GM21619 (cell line): ENCODE data around the gene HBG1.
"Not testable (repeated sequence)": the region's sequence is repeated elsewhere in the genome, so short reads cannot be mapped to it uniquely, and the experiment has no call there.

Source experiments
- ATAC-seq: cut with Tn5 transposase; IDR thresholded peaks from one replicate; pipeline ENCODE4 v1.9.1; 2021; ENCODE audit not compliant: unreplicated experiment

Gene HBG1

DNA sequence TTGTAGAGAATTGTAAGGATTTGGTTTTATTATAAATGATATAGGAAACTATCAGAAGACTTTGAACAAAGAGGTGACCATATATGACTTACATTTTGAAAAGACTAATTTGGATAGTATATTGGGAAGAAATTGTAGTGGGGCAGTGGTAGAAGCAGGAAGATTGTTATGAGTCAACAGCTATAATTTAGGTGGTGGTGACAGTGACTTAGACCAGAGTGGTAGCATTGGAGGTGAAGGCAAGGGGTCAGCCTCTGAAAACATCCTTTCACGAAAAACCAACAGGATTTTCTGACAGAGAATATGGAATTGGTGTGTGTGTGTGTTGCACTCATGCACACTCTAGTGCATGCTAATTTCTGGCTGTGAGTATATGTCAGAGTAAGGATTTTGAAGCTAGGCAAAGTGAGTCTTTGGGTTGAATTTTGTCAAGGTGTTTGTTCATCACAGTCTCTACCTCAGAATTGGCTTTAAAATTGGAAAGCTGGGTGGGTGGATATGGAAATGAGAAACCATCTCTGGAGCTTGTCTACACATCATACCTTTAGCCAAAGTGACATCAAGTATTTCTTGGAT, 28.2 kb upstream of the HBG1 start:
- peak; percentile 47 for ATAC-seq

DNA sequence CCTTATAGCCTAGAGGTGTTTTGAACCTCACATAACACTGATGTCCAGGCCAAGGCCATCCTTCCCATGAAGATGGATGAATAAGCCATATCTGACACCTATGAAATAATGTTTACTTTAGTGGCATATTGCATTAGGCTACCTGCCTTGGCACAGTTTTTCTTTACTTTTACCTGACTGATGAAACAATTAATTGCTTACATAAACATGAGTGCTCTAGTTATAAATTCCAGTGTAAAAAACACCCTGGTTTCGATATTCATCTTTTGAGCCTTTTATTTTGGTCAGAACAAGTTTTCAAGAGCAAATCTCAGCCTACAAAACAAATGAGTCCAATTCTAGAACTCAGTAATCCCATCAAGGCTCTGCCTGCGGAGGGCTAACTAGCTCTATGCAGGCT, 27.0 kb upstream of the HBG1 start:
- ATAC-seq = no peak

DNA sequence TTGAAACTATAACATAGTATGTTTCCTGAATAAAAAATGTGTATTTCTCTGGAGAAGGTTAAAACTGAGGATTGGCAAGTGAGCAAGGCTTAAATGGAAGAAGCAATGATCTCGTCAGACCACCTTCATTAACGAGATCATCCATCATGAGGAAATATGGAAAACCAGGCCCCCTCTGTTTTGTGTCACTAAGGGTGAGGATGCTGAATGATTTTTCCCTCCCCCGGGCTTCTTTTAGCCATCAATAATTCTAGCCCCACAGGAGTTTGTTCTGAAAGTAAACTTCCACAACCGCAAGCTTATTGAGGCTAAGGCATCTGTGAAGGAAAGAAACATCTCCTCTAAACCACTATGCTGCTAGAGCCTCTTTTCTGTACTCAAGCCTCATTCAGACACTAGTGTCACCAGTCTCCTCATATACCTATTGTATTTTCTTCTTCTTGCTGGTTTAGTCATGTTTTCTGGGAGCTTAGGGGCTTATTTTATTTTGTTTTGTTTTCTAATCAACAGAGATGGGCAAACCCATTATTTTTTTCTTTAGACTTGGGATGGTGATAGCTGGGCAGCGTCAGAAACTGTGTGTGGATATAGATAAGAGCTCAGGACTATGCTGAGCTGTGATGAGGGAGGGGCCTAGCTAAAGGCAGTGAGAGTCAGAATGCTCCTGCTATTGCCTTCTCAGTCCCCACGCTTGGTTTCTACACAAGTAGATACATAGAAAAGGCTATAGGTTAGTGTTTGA, 25.9 kb upstream of the HBG1 start:
- ATAC-seq = no peak

DNA sequence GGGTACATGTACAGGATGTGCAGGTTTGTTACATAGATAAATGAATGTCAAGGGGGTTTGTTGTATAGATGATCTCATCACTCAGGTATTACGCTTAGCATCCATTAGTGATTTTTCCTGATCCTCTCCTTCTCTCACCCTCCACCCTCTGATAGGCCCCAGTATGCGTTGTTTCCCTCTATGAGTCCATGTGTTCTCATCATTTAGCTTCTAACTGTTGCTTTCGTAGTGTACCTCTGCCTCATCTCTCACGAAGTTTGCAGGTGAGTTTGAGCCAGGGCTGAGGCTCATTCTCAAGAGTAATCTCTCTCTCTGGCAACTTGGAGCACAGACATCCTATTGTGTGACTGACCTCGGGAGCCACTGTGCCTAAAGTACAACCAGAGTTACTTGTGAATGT, 24.7 kb upstream of the HBG1 start:
- ATAC-seq = no peak

GRCh38 chr11:5272395-5273017, 22.8 kb upstream of the HBG1 start:
- no peak for ATAC-seq

- ATAC-seq = no peak
Observed at GRCh38 chr11:5269715-5270147, 20.1 kb upstream of the HBG1 start, which contains the start of gene HBE1. Gene HBE1 (minus strand): TSS chr11:5269945. CDS start chr11:5269890, 55 bp downstream.

GRCh38 chr11:5267033-5267563, 17.4 kb upstream of the HBG1 start:
- no peak for ATAC-seq

DNA sequence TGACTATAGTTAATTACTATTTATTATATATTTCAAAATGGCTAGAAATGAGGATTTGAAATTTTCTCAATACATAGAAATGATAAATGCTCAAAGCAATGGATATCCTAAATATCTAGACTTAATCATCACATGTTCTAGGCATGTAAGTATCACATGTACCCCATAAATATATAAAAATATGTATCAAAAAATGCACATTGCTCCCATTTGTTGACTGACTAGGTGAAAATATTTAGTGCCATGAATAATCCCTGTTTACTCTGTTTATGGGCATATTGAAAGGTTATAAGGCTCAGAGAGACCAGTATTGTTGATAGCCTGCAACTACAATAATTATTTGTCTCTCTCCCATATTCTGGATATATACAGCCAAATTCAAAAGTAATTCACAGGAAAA, 17.0 kb upstream of the HBG1 start:
- ATAC-seq = no peak

GRCh38 chr11:5265832-5266231, 16.2 kb upstream of the HBG1 start:
- no peak for ATAC-seq

DNA sequence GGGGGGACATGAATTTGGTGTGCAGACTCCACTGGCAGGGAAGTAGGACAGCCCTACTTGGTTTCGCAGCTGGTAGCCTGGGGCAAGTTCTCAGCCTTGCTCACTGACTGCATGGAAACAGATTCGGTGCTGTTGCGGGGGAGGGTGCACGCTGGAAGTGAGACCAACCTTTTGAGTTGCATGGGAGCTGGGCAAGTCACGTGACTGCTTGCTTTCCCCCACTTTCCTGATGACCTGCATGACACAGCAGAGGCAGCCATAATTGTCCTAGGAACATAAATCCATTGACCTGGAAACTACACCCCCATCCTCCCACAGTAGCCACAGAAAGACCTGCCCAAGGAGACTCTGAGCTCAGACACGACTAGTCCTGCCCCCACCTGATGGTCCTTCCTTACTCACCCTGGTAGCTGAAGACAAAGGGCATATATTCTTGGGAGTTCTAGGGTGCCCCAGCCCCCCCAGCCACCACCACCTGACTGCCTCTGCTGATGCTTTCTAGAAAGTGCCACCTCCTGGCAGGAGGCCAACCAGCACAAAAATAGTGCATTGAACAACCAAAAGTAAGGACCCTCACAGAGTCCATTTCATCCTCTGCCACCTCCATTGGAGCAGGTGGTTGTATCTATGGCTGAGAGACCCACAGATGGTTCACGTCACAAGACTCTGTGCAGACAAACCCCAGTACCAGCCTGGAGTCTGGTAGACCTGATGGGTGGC, 9.0 kb upstream of the HBG1 start:
- no peak for ATAC-seq

DNA sequence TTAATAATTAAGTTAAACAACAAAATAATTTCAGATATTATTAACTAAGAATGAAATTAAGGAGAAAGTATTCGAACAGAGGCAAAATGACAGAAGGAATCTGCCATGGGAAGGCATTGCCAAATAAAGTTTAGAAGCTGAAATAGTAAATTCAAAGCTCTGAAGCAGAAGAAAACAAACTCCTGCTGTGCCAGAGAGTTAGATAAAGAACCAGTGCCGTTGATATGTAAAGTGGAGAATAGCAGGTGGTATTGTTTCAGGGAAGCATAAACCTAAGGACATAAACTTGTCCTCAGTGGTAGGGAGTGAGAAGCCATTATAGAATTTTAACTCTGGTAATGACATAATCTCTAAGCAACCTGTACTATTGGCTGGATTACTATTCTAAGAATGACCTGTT, 7.6 kb upstream of the HBG1 start:
- ATAC-seq = no peak

DNA sequence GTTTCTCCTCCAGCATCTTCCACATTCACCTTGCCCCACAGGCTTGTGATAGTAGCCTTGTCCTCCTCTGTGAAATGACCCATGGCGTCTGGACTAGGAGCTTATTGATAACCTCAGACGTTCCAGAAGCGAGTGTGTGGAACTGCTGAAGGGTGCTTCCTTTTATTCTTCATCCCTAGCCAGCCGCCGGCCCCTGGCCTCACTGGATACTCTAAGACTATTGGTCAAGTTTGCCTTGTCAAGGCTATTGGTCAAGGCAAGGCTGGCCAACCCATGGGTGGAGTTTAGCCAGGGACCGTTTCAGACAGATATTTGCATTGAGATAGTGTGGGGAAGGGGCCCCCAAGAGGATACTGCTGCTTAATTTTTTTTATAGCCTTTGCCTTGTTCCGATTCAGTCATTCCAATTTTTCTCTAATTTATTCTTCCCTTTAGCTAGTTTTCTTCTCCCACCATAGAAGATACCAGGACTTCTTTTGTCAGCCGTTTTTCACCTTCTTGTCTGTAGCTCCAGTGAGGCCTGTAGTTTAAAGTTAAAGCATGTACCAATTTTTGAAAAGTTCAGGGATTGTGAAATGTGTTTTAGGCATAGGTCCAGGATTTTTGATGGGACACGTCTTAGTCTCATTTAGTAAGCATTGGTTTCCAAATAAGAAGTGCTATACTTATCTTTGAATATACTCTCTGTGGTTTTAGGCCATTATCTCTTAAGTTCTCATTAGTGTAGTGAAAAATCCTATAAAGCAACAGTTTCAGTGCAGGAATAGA, 5.2 kb upstream of the HBG1 start, which contains the start of gene HBG2:
Gene HBG2, minus strand, starts transcription at position 136 of the 768 bp plus-strand sequence. Its CDS starts 53 bp downstream, at position 83.
- not testable (repeated sequence) for ATAC-seq

GRCh38 chr11:5254023-5254422, 4.4 kb upstream of the HBG1 start:
- ATAC-seq = not testable (repeated sequence)

GRCh38 chr11:5253440-5253839, 3.8 kb upstream of the HBG1 start:
- not testable (repeated sequence) for ATAC-seq

- ATAC-seq = no peak
Observed at GRCh38 chr11:5252919-5253265, 3.2 kb upstream of the HBG1 start.

GRCh38 chr11:5252192-5252918, 2.7 kb upstream of the HBG1 start:
- no peak for ATAC-seq

DNA sequence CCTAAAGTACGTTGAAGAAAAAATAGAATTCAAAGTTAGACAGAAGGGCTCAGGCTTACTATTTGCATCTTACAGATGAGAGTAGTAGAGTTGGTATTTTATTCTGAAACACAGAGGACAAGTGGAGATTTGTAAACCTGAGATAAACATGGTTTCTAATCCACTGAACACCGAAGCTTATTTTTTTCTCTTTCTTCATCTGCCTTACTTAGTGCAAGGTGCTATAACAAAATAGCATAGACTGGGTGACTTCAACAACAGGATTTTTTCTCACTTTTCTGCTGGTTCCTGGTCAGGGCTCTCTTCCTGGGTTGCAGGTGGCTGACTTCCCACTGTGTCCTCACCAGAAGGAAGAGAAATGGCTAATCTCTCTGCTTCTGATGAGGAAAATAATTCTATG, 2.1 kb upstream of the HBG1 start:
- no peak for ATAC-seq

- no peak for ATAC-seq
Observed at GRCh38 chr11:5250543-5251204, 1.0 kb upstream of the HBG1 start.

DNA sequence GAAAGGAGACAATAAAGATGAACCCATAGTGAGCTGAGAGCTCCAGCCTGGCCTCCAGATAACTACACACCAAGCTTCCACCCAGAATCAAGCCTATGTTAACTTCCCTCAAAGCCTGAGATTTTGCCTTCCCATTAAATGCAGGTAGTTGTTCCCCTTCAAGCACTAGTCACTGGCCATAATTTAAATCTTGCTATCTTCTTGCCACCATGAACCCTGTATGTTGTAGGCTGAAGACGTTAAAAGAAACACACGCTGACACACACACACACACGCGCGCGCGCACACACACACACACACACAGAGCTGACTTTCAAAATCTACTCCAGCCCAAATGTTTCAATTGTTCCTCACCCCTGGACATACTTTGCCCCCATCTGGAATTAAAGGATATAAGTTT, 1.2 kb downstream of the HBG1 start:
- not testable (repeated sequence) for ATAC-seq
